ENCODE measurements around the gene SSX2IP. TPM values are rescaled to one million over a fixed set of nuclear protein-coding genes. Genes with fewer than 3 reads are reported as not detected.
"Not testable (repeated sequence)": the region's sequence is repeated elsewhere in the genome, so short reads cannot be mapped to it uniquely, and the experiment has no call there.

SSX2IP gene
- total RNA-seq, 2 experiments from 2014 or later = 19.1 to 19.9 TPM

DNA sequence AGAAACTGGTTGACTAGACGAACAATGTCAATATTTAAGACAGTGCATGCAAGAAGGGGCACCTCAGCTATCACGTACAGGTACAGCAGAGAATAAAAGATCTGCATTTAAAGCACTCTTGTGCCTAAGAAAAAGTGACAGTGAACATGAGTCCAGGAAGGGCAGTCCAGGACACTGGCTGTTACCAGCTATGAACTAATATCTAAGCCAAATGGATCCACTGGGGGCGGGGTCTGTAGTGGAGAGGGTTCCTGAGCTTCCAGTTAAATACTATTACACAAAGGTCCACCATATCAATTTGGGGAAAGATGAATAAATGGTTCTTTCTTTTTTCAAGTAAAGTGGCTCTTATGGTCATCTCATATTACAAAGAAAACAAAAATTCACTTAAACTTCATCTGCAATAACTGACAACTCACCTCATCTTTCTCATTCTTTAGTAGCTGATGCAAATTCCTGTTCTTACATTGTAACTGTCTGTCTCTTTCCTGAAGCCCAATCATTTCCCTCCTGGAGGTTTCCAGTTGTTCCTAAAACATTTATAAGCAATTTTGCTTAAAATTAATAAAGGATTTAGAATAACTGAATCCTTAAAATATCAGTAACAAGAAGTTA, 24.5 kb downstream of the SSX2IP start:
- no peaks in the 10 kb centered on the region for H3K4me1 Mint-ChIP-seq
- ChIA-PET CTCF (interaction anchor here (0.6 kb wide), 1 partner anchor 628 kb away, joined by 3 read pairs; no protein-coding TSS in a partner anchor), POLR2A (no interaction called here)

GRCh38 chr1:84653130-84653677, 37.1 kb downstream of the SSX2IP start:
- peaks cover 2% of the 10 kb centered on the region for H3K4me1 Mint-ChIP-seq
- ChIA-PET POLR2A (interaction anchor here (0.6 kb wide), 1 partner anchor 83 kb away, joined by 3 read pairs; no protein-coding TSS in a partner anchor), CTCF (interaction anchor here (0.8 kb wide), 1 partner anchor 40 kb away, joined by 3 read pairs; no protein-coding TSS in a partner anchor)
- no peak overlapping the region for H3K27ac Mint-ChIP-seq
- H3K4me3 Mint-ChIP-seq = no peak overlapping the region
- no peak for DNase-seq
- no peaks in the 10 kb centered on the region for H3K27me3 Mint-ChIP-seq
- peaks cover 35% of the 10 kb centered on the region for H3K36me3 Mint-ChIP-seq (ENCODE audit: low read depth)
- no peaks in the 10 kb centered on the region for H3K9me3 Mint-ChIP-seq

More for the DNA sequence above, 24.5 kb downstream of the SSX2IP start:
- no peaks in the 10 kb centered on the region for H3K9me3 Mint-ChIP-seq
- H3K4me3 Mint-ChIP-seq = no peak overlapping the region
- peaks cover 10% of the 10 kb centered on the region for H3K36me3 Mint-ChIP-seq (ENCODE audit: low read depth)
- no peak overlapping the region for H3K27ac Mint-ChIP-seq
- no peaks in the 10 kb centered on the region for H3K27me3 Mint-ChIP-seq
- DNase-seq = no peak

- Mint-ChIP-seq H3K27me3 (no peaks in the 10 kb centered on the region), H3K9me3 (no peaks in the 10 kb centered on the region), H3K4me1 (no peaks in the 10 kb centered on the region), H3K36me3 (ENCODE audit: low read depth) (peaks cover 12% of the 10 kb centered on the region), H3K27ac (no peak overlapping the region), H3K4me3 (no peak overlapping the region)
- ChIA-PET CTCF (interaction anchor here (1.1 kb wide), 1 partner anchor 42 kb away, joined by 3 read pairs; no protein-coding TSS in a partner anchor), POLR2A (no interaction called here)
- DNase-seq = no peak
These were observed 45.8 kb downstream of the SSX2IP start for GRCh38 chr1:84644472-84644871.

GRCh38 chr1:84643183-84643582, 47.1 kb downstream of the SSX2IP start:
- H3K27me3 Mint-ChIP-seq = no peaks in the 10 kb centered on the region
- no peak for DNase-seq
- CTCF ChIA-PET = interaction anchor here (1.2 kb wide), 1 partner anchor 111 kb away, joined by 3 read pairs; no protein-coding TSS in a partner anchor
- H3K27ac Mint-ChIP-seq = no peak overlapping the region
- POLR2A ChIA-PET = no interaction called here
- H3K36me3 Mint-ChIP-seq (ENCODE audit: low read depth) = peaks cover 8% of the 10 kb centered on the region
- no peaks in the 10 kb centered on the region for H3K4me1 Mint-ChIP-seq
- no peak overlapping the region for H3K4me3 Mint-ChIP-seq
- H3K9me3 Mint-ChIP-seq = no peaks in the 10 kb centered on the region

- H3K36me3 Mint-ChIP-seq (ENCODE audit: low read depth) = peaks cover 8% of the 10 kb centered on the region
These were observed 47.5 kb downstream of the SSX2IP start for GRCh38 chr1:84642774-84643173.

GRCh38 chr1:84639731-84640130, 50.5 kb downstream of the SSX2IP start:
- DNase-seq; H3K9me3 Mint-ChIP-seq; H3K4me3 Mint-ChIP-seq; H3K27me3 Mint-ChIP-seq; H3K36me3 Mint-ChIP-seq (ENCODE audit: low read depth); H3K4me1 Mint-ChIP-seq; H3K27ac Mint-ChIP-seq; POLR2A ChIA-PET; CTCF ChIA-PET: not testable (repeated sequence)

More at GRCh38 chr1:84642774-84643173, 47.5 kb downstream of the SSX2IP start:
- no peak for DNase-seq
- ChIA-PET POLR2A (no interaction called here), CTCF (interaction anchor here (1.2 kb wide), 1 partner anchor 111 kb away, joined by 3 read pairs; no protein-coding TSS in a partner anchor)
- Mint-ChIP-seq H3K4me3 (no peak overlapping the region), H3K27ac (no peak overlapping the region), H3K4me1 (no peaks in the 10 kb centered on the region), H3K27me3 (no peaks in the 10 kb centered on the region), H3K9me3 (no peaks in the 10 kb centered on the region)

- no peak for DNase-seq
- POLR2A ChIA-PET = no interaction called here
- no peaks in the 10 kb centered on the region for H3K36me3 Mint-ChIP-seq (ENCODE audit: low read depth)
- peaks cover 4% of the 10 kb centered on the region for H3K4me1 Mint-ChIP-seq
- H3K4me3 Mint-ChIP-seq = no peak overlapping the region
- no peaks in the 10 kb centered on the region for H3K9me3 Mint-ChIP-seq
- peaks cover 4% of the 10 kb centered on the region for H3K27me3 Mint-ChIP-seq
- CTCF ChIA-PET = interaction anchor here (0.6 to 1.4 kb wide), 3 partner anchors 12 to 26 kb away, joined by 3 to 5 read pairs (median 4); no protein-coding TSS in a partner anchor
- H3K27ac Mint-ChIP-seq = no peak overlapping the region
These were observed 54.8 kb downstream of the SSX2IP start for GRCh38 chr1:84635429-84635828.

- no peak for DNase-seq
- CTCF ChIA-PET = interaction anchor here (1.2 to 1.6 kb wide), 4 partner anchors 11 to 79 kb away, joined by 3 to 4 read pairs (median 3); no protein-coding TSS in a partner anchor
- peaks cover 4% of the 10 kb centered on the region for H3K4me1 Mint-ChIP-seq
- H3K9me3 Mint-ChIP-seq = no peaks in the 10 kb centered on the region
- H3K36me3 Mint-ChIP-seq (ENCODE audit: low read depth) = no peaks in the 10 kb centered on the region
- POLR2A ChIA-PET = no interaction called here
- H3K27ac Mint-ChIP-seq = no peak overlapping the region
- H3K4me3 Mint-ChIP-seq = no peak overlapping the region
- peaks cover 4% of the 10 kb centered on the region for H3K27me3 Mint-ChIP-seq
These were observed 55.6 kb downstream of the SSX2IP start for GRCh38 chr1:84634536-84635205.

DNA sequence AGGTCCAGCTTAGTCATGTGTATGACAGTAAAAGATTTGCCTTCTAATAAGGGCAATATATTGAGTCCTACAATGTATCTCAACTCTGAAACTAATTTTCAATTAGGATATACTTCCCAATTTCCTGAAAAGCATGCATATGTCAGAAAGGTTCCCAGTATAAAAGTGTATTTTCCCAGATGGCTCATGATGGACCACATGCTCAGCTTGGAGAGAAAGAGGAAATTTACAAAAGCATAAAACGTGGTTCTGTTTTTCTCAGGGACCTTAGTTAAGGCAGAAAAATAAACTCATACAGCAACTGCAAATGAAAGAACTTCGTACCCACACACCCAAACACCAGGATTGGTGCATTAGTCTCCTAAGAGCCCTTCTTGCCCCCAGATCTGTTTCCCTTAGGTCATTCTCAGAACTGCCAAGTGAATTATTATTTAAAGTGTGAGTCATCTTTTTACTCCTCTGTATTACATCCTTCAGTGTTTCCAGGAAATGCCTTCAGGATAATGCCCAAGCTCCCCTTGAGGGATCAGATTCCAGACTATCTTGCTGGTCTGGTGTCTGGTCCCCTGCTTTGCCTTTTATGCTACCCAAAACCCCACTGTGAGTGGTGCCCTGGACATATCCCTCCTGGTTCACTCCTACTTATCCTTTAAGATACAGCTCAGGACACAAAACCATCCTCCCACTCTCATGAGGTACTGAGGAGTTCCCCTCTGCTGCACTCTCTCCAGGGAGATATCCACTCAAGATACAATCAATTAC, 57.4 kb downstream of the SSX2IP start:
- H3K4me3 Mint-ChIP-seq = no peak overlapping the region
- CTCF ChIA-PET = interaction anchor here (1.6 to 2.2 kb wide), 2 partner anchors 13 to 80 kb away, joined by 3 to 7 read pairs; no protein-coding TSS in a partner anchor
- peaks cover 4% of the 10 kb centered on the region for H3K27me3 Mint-ChIP-seq
- peaks cover 4% of the 10 kb centered on the region for H3K9me3 Mint-ChIP-seq
- peaks cover 4% of the 10 kb centered on the region for H3K4me1 Mint-ChIP-seq
- H3K36me3 Mint-ChIP-seq (ENCODE audit: low read depth) = no peaks in the 10 kb centered on the region
- H3K27ac Mint-ChIP-seq = no peak overlapping the region
- POLR2A ChIA-PET = no interaction called here
- DNase-seq = no peak

DNA sequence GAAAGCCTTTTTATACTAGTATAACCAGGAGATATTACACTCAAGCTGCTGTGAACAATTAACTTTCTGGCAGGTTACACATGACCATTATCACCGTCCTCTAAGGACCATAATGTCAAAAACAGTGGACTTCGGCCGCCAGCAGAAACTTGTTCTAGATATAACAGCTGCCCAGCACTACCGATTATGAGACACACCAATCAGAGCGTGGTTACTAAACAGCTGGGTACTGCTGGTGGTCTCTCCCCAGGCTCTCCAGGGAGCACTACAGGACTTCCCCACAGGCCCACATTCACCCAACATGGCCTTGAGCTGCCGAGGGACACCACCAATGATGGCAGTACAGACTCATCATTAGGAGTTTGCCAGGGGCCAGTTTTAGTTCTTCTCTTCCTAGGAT, 58.1 kb downstream of the SSX2IP start:
- CTCF ChIA-PET = interaction anchor here (2.2 kb wide), 1 partner anchor 12 kb away, joined by 7 read pairs; no protein-coding TSS in a partner anchor
- DNase-seq = no peak

DNA sequence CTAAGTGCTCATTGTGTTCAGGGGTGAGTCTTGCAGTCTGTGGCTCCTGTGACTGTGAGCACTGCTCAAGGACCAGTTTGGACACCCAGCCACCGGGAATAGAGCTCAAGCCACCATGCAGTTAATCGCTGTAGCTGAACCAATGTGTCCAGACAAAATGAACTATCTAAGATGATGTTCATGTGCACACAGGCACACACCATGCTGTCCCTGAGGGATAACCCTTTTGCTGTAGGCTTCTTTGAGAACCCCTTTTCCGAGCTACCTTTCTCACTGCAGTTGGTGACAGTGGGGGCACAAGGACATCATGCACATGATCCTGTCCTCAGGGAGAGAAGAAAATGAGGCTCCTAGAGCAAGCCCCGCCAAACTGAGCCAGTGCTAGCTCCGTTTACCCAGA, 65.4 kb downstream of the SSX2IP start:
- H3K4me3 Mint-ChIP-seq = no peak overlapping the region
- no peak overlapping the region for H3K27ac Mint-ChIP-seq
- peaks cover 12% of the 10 kb centered on the region for H3K4me1 Mint-ChIP-seq
- ChIA-PET POLR2A (no interaction called here), CTCF (interaction anchor here (1.6 to 1.7 kb wide), 2 partner anchors 68 to 182 kb away, joined by 3 to 9 read pairs; no protein-coding TSS in a partner anchor)
- DNase-seq = no peak
- H3K36me3 Mint-ChIP-seq (ENCODE audit: low read depth) = no peaks in the 10 kb centered on the region
- H3K27me3 Mint-ChIP-seq = no peaks in the 10 kb centered on the region
- H3K9me3 Mint-ChIP-seq = peaks cover 4% of the 10 kb centered on the region

More for the DNA sequence above, 58.1 kb downstream of the SSX2IP start:
- POLR2A ChIA-PET = no interaction called here
- no peak overlapping the region for H3K27ac Mint-ChIP-seq
- H3K27me3 Mint-ChIP-seq = peaks cover 4% of the 10 kb centered on the region
- no peaks in the 10 kb centered on the region for H3K36me3 Mint-ChIP-seq (ENCODE audit: low read depth)
- peaks cover 4% of the 10 kb centered on the region for H3K9me3 Mint-ChIP-seq
- H3K4me3 Mint-ChIP-seq = no peak overlapping the region
- H3K4me1 Mint-ChIP-seq = peaks cover 4% of the 10 kb centered on the region

DNA sequence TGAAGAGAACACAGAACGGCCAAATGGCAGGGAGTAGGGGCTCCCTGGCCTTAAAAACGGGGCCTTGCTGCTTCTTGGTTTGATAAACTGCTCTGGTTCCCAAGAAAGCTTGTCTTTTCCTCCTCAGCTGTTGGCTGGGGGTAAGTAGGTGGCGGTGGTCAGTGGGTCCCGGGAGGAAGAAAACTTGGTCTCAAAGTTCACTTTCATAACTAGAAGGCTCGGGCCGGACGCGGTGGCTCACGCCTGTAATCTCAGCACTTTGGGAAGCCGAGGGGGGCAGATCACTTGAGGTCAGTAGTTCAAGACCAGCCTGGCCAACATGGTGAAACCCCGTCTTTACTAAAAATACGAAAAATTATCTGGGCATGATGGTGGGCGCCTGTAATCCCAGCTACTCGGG, 68.7 kb downstream of the SSX2IP start:
- Mint-ChIP-seq H3K9me3 (no peaks in the 10 kb centered on the region), H3K4me3 (no peak overlapping the region), H3K27me3 (no peaks in the 10 kb centered on the region), H3K4me1 (peaks cover 18% of the 10 kb centered on the region), H3K27ac (no peak overlapping the region), H3K36me3 (ENCODE audit: low read depth) (no peaks in the 10 kb centered on the region)
- CTCF ChIA-PET = interaction anchor here (0.7 to 2.6 kb wide), 4 partner anchors 14 to 109 kb away, joined by 3 to 12 read pairs (median 4); no protein-coding TSS in a partner anchor
- POLR2A ChIA-PET = no interaction called here
- no peak for DNase-seq
